GM21825 (cell line): ENCODE data around the gene GPER1.
"Not testable (repeated sequence)": the region's sequence is repeated elsewhere in the genome, so short reads cannot be mapped to it uniquely, and the experiment has no call there.

Experiments
- ATAC-seq: cut with Tn5 transposase; IDR thresholded peaks from one replicate; pipeline ENCODE4 v1.9.1; 2021; ENCODE audit warnings: mild to moderate bottlenecking, moderate library complexity; ENCODE audit not compliant: unreplicated experiment

Gene GPER1

DNA sequence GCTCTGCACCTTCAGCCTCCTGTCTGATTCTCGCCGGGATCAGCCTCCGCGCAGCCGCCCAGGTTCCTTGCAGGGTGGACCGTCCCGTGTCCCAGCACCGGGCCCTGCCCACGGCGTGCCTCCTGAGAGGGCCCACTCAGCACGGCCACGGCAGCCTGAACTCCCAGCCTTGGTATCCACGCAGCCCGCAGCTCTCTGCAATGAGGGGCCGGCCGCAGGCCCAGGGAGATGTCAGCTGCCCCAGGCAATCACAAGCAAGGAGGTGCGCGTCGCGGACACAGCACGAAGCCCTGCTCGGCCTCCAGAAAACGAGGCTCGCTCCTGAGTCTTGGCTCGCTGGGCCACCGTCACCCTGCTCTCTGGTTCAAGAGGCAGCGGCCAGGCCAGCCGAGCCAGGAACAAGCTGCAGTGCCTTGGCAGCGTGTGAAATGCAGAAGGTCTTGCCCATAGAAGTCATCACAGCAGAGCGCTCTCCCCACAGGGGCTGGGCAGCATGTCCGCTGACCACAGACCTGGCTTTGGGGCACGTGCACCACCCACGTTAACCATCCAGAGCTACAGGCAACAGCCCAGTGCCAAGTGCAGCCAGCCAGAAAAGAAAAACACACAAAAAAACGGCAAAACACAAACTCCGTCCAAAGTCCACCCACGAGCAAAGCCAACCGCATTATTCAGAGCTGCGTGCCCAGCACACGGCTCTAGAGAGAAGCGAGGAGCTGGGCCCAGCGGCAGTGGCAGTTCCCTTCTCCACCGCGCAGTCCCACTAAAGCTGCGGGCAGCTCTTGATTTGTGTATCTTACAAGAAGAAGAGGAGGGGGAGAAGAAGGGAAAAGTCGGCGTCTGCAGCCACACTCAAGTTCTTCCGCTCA, 13.9 kb downstream of the GPER1 start:
- ATAC-seq: no peak

DNA sequence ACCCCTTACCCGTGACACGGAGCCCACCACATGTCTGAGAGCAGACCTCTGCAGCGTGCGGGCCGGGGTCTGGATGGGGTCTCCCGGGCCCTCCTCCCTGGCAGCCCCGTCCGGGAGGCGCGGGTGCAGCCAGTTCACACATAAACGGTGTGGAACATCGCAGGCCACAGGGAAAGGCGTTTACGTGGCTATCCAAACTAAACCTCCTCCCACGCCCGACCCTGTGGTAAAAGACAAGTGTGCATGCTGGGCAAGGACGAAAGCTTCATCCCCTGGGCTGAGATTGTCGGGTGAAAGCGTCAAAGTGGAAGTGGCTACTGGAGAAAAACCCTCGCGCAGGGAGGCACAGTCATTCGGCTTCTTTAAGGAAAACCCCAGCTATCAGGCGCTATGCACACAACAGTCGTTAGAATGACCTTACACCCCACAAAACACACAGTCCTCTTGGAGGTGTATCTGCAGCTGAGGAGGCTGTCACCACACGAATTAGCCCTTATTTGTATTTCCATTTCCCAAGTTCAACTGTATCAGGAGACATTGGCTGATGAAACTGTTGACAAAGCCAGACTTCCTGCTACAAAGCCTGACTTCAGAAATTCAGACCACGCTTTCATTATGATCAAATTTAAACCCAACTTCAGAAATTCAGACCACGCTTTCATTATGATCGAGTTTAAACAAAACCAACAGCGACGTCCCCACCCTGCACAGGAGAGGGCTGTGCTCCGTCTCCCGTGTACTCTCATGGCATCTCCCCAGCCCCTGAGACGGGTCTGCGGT, 15.3 kb downstream of the GPER1 start:
- peak; percentile 44 for ATAC-seq

DNA sequence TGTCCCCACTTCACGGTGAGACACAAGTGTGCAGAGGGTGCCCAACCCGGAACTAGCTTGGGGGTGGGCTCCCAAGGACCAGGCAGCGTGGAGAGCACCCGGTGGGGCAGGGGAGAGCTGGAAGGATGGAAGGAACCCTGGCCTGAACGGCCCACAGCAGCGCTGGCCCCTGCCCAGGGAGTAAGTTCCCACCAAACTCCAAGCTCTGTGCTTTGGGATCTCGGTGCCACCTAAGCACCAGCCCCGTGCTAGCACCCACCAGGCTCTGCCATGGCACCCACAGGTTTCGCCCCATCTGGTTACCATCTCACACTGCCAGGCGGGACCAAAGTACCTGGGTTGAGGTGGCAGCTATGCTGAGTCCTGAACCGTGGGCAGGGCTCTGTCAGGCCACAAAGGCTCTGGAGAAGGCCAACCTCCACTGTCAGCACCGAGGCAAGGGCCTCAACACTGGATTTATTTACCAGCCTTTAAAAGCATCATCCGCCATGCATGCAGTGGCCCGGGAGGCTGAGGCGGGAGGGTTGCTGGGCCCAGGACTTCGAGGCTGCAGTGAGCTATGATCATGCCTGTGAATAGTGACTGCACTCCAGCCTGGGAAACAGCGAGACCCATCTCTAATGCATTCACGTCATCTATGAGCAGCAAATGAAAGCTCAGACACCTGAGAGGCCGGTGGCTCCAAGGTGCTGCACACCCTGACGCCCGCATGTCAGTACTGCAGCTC, 16.0 kb downstream of the GPER1 start:
- ATAC-seq: no peak

DNA sequence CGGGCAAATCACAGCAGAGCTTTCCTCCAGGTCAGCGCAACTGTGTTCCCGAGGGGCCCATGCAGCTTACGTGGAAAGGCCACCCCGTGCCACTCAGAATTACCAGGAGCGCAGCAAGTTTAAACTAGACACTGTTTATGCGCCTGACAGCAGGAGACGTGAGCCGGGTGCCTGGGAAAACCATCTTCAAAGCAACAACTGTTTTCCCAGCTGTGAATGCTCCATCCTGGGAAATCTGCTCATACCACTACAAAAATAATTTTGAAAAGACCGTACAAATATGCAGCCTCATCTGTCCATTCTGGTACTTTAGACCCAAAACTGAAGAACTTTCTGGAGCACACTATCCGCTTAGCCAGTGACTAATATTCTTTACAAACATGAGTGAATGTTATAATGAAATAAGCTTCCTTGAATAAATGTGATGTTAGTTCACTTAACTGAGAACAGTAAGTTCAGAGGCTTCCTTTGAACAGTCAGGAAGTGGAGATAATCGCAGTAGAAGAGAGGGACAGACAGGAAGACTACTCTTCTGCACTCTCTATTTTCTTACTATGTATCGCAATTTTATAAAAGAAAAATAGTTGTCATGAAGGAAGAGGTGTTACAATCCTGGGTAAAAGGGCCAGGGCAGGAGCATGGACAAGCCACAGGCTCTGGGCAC, 16.7 kb downstream of the GPER1 start:
- no peak for ATAC-seq

DNA sequence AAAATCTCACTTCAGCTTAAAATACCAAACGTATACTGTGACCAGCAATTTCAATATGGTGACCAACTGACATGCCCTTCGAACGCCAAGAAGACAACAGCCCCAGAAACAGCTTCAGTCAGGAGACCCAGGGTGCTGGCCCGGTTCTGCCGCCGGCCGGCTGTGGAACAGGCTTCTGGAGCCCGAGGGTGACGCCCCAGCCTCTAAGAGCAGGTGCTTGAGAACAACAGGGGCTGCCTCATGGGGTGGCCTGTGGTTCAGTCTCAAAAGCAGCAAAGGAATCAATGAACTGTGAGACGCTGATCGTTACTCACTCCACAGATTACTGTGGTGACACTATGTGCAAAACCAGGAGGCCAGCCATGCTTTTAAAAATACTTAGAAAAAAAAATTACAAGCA, 17.3 kb downstream of the GPER1 start:
- ATAC-seq: peak; percentile 42

DNA sequence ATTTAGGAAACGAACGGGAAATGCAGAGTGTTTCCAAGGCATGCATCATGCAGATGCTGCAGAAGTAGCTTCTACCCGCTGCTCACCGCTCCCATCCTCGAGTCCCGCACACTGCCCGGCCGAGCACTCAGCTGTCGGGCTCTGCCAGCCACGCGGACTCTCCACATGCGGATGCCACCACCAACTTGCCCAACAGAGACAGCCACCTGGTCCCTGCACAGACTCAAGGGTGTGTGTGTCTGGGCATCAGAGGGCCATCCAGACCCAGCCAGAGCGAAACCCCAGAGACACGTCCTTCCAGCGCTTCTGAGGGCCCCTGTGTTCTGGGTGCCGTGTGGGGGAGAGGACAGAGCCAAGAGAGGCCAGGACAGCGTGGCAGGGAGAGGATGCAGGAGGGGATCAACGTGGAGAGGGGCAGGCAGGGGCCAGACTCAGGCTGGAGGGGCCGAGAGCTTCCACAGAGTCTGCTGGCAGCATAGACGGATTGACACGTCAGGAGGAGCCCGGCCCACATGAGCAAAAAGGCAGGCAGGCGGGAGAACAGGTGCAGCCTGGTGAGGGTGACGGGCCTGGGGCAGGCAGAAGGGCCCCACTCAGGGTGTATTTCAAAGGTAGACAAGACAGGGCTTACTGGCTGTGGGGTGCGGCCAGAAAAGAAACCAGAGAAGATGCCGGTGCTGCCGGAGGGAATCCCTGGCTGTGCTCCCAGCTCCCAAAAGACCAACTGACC, 18.3 kb downstream of the GPER1 start:
- no peak for ATAC-seq

DNA sequence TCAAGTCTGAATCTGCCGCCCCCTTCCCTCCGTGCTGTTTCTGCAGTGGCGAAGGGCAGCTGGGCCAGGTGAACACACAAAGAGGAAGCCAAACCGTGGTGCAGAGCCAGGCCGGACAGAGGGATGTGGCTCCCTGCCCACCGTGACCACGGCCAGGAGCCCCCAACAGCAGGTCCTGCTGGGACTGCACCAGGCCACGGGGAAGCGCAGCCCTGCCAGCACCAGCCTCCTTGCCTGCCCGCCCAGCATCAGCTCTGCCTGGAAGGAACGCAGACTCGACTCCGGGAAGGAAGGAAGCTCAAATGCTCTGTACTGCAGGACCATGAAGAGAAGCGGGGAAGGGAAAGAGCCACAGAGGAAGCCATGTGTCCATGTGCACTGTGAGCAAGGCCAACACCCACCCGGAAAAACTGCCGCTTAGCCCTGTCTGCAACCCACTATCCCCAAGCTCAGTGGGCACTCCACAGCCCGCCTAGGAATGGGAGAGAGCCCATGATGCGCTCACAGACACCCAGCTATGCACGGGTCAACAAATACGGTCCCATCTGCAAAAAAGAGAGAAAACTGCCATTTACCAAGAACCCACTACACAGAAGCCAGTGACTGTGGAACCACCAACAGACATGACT, 19.0 kb downstream of the GPER1 start:
- ATAC-seq: no peak

DNA sequence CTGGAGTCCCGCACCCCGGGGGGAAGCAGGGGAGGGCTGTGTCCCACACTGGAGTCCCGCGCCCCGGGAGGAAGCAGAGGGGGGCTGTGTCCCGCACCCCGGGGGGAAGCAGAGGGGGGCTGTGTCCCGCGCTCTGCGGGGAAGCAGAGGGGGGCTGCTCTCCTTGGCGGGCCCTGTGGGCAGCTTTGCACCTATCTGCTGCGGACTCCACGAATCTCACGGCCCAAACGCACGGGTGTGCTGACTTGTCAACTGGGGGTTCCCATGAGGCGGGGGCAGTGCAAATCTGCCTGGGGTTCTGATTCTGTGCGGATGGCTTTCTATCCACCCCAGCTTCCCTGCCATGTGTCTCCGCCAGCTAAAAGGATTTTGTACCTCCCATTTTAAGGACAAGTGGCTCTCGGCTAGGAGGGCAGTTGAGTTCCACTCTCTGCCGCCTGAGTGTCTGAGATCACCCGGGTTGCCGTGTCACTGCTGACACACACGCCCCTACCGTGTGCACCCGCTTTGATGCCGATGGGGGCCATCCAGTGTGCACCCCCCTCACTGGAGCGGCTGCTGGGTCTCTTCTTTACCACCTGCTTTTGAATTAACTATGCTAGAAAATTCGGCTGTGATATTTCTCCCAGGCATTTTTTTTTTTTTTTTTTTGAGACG, 20.5 kb downstream of the GPER1 start:
- ATAC-seq: no peak

DNA sequence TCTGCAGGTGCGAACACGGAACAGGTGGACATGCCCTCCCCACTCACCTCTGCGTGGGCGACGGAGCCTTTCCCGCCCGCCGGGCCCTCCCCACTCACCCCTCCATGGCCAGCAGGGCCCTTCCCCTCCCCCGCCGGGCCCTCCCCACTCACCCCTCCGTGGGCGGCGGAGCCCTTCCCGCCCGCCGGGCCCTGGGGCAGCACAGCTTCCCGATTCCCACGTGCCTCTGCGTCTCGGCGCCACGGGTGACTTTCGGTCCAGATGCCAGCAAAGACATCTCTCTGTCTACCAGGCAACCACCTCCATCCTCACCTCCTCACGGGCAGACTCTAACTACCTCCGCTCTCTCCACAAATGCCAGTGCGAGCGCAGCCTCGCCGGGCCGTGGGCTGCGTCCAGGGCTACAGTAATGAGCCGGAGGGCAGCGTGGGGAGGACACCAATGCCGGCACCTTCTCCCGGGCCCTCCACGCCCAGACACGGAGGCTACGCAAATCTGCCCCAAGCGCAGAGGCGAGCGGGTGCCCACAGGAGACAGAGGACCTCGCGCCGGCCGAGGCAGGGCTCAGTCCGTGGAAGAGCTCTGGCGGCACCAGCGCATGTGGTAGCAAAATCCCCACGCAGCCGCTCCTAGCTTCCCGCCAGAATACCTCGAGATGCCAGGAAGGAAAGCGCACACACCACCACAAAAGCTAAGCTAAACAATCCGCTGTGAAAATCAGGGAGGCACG, 21.8 kb downstream of the GPER1 start:
- no peak for ATAC-seq

DNA sequence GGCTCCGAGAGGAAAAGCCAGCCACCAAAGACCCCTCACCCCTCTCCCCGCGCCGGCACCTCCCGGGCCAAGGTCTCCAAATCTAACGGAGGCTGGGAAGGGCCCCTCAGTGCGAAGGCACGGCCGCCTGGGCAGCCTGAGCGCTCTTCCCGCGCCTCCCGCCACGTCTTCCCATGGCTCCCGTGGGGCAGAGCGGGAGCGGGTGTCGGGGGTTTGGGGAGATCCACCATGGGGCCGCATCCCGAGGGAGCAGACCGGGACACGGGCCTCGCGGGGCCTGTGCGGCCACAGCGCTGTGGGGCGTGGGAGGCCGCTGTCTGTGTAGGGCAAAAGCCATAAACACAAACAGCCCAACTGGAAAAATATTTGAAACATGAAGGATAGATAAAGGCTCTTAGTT, 22.4 kb downstream of the GPER1 start:
- ATAC-seq: no peak

DNA sequence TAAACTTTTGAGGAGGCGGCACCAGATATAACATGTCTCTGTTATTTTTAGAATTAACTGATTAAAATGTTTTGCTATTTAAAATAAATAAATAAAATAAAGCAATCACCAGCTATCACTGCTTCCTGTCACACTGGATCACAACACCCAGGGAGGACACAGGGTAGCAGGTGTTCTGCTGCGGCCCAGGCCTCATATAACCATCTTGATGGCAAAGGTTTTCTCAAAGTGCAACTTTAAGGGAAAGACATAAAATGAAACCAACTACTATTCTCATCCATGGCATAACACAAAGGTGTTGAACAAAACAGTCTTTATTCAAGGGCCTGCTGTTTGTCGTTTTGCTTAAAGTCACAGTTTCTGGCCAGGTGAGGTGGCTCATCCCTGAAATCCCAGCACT, 23.2 kb downstream of the GPER1 start:
- no peak for ATAC-seq

DNA sequence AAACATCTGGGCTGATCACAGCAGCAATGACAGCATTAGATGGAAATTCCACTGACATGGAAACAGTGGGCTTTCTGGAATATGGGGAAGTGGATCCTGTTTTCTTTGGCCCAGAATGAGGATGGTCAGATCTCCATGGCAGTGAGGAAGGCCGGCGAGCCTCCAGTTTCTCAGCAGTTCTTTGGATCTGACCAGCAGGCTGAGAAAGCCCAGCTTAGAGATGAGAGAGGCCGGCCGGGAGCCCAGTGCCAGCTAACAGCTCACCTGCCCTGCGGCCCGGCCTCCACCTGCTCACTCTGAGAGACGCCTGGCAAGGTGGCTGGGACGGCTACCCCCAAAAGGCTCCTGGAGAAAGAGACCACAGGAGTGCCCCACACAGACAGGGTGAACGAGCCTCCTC, 24.2 kb downstream of the GPER1 start:
- ATAC-seq: no peak

DNA sequence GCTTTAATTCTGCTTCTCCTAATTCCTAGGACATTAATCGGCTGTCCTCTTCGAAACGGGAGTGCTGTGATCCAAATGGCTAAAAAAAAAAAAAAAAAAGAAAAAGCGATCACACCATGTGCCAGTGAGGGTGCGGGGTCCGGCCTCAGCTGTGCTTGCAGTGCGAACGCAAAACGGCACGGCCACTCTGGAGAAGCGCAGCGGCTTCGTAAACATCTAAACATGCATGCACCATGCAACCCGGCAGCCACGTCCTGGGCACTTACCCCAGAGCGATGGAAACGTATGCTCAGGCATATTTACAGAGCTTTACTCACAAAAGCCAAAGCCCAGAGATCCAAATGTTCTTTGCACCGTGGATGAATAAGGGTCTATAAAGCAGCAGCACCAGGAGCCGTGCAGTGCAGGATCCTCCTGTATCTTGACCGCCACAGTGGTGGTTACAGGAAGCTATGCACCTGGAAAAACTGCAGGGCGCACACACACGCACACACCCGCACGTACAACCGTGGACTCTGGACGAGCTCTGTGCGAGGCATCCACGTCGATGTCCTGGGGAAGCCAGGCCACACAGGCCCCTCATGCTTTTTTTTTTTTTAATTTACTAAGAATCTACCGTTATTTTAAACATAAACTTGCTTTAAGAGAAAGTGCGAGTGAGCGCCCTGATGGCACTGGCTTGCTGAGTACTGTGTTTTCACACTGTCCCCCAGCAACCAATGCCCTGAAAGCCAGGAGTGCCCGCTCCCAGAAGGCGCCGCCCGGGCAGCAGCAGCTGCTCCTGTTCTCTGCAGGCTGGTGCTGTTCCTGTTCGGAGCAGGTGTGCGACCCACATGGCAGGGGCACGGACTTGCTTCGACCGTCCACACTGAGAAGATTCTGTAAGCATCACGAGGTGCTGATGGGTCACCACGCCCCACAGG, 25.0 kb downstream of the GPER1 start:
- ATAC-seq: no peak

DNA sequence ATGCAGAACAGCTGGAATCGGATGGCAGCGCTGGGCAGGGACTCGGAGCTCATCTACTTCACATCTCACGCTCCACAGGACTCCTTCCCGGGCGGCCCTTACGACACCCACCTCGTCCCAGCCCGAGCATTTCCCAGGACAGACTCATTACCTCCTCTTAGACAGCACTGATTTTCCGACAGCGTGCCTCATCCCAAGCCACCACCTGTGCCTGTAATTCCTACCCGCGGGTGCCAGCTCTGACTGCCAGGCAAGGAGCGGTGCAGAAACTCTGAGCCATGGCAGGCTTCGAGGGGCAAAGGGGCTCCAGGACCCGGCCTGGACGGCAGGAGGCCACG, 25.6 kb downstream of the GPER1 start:
- no peak for ATAC-seq

DNA sequence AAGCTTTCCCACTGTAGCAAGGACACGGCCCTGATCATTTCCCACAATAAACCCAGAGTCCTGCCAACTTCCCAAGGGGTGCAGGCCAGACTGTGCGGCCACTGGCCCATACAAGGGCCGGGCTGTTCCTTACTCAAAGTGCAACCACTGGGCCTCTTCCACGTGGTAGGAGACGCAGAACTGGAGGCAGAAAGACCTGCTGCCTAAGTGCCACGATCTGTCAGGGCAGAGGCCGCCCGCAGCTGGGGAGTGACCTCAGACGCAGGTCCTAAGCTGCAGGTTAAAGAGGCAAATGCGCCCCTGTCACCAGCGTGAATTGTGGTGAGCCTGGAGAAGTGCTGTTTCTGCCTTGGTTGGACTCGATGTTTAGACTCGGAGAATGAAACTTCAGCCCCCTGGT, 26.2 kb downstream of the GPER1 start:
- ATAC-seq: no peak

DNA sequence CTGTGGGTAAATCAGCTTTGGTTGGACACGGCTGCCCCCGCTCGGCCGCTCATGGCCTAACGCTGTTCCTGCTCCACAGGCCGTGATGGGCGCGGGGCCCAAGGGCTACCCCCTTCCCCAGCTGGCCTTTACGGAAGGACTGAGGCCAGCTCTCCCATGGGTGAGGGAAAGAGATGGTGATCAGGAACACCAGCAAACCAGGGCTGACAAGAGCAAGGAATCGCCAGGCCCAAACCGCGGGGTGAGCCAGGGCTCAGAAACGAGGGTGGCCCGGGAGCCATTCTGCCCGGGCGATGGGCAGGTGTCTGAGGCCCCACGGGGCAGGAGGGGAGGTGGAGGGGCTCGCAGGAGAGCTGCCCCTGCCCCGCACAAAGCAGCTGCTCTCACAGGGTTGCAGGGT, 26.6 kb downstream of the GPER1 start:
- no peak for ATAC-seq

DNA sequence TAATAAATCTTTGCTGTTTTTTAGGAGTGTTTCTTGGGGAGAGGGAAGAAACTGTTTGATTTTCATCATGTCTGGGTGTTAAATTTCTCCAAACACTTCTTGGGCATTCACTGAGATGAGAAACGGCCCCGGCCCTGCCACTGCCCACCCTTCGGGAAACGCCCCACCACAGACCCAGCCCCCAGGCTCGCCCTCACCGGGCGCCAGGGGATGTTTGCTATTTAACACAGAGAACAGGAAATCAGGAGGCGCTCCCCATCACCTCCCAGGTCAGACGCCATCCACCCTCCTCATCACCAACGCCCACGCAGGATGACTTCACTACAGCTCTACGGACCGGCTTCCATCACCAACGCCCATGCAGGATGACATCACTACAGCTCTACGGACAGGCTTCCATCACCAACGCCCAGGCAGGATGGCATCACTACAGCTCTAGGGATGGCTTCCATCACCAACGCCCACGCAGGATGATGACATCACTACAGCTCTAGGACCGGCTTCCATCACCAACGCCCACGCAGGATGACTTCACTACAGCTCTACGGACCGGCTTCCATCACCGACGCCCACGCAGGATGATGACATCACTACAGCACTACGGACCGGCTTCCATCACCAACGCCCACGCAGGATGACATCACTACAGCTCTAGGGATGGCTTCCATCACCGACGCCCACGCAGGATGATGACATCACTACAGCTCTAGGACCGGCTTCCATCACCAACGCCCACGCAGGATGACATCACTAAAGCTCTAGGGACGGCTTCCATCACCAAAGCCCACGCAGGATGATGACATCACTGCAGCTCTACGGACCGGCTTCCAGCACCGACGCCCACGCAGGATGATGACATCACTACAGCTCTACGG, 27.5 kb downstream of the GPER1 start:
- not testable (repeated sequence) for ATAC-seq
